K562 (cell line): ENCODE measurements around the gene SLC31A1. TPM values are rescaled to one million over a fixed set of nuclear protein-coding genes. Genes with fewer than 3 reads are reported as not detected.

Experiments used
- ATAC-seq: fragments of 200-7000 bp; cut with Tn5 transposase; 3 replicates; pipeline ENCODE4 v1.9.1; 2020; ENCODE audit warnings: moderate library complexity
- BruUV-seq: library from RNA; stranded (reverse); fragments of 400-500 nt; replicated peaks from 2 replicates; lab custom pipeline; 2021; lab: Mats Ljungman, UMichigan
- CTCF ChIA-PET: fragments of 300-600 bp; formaldehyde crosslinking; extraction: SDS; loops from one replicate; lab custom pipeline; 2021; ENCODE audit warnings: low intra/inter-chr PET ratio; lab: Yijun Ruan, JAX
- POLR2A ChIA-PET: fragments of 300-600, 350-650 bp; sonication (Branson Sonifier 250); formaldehyde crosslinking; extraction: SDS; loops from one replicate; lab custom pipeline; 2021; ENCODE audit warnings: antibody characterized with exemption, inconsistent platforms; lab: Yijun Ruan, JAX
- DNase-seq, 4 experiments: peaks; one replicate each; pipeline versions ENCODE4 v3.0.0 to v3.0.0-alpha.2; 2011 to 2018; ENCODE audit warnings: low spot score in 3 of 4, mixed read lengths in 3 of 4; ENCODE audit errors: extremely low read depth in 1 of 4
- FAIRE-seq: peaks from 2 replicates; lab custom pipeline; 2011; peaks lifted over from hg19 to GRCh38; lab: Jason Lieb, UNC
- H2AFZ ChIP-seq: 2 replicates; pipeline ENCODE4 v1.6.0; 2011; ENCODE audit warnings: low read depth, low read length, control low read depth, inconsistent platforms
- H3K27ac ChIP-seq: fragments of 200-600 bp; 3 replicates; pipeline ENCODE4 v1.8.0; 2011; ENCODE audit warnings: low read depth, mild to moderate bottlenecking, control low read depth, inconsistent platforms, low read length, moderate library complexity, mixed read lengths; ENCODE audit errors: extremely low read depth
- H3K27me3 ChIP-seq, 2 experiments: fragments of 300-600 bp in 1 of 2; 2 replicates in 1 of 2; 3 replicates in 1 of 2; pipeline versions ENCODE4 v1.6.0 to v1.8.0; 2011; ENCODE audit warnings: inconsistent platforms in 2 of 2, low read length in 2 of 2, mild to moderate bottlenecking in 1 of 2, mixed read lengths in 1 of 2, moderate library complexity in 1 of 2; ENCODE audit not compliant: control insufficient read depth in 2 of 2, insufficient read depth in 2 of 2
- H3K36me3 ChIP-seq: fragments of 300-600 bp; 3 replicates; pipeline ENCODE4 v1.8.0; 2011; ENCODE audit warnings: mild to moderate bottlenecking, low read length, inconsistent platforms; ENCODE audit not compliant: control insufficient read depth, insufficient read depth
- H3K4me1 ChIP-seq, 2 experiments: fragments of 200-600 bp in 1 of 2; replicated peaks in 1 of 2; 2 replicates in 1 of 2; 3 replicates in 1 of 2; pipeline versions ENCODE4 v1.5.1 to v1.8.0; 2011; ENCODE audit warnings: inconsistent platforms in 2 of 2, low read length in 2 of 2, mild to moderate bottlenecking in 1 of 2, mixed read lengths in 1 of 2, moderate library complexity in 1 of 2; ENCODE audit not compliant: control insufficient read depth in 2 of 2, insufficient read depth in 2 of 2
- H3K4me2 ChIP-seq: 2 replicates; pipeline ENCODE4 v1.6.1; 2011; ENCODE audit warnings: low read length, control low read depth, inconsistent platforms, mixed read lengths; ENCODE audit not compliant: insufficient read depth
- H3K4me3 ChIP-seq: fragments of 200-600 bp; sonication (generic), shearing (Covaris generic); 2 replicates; pipeline ENCODE4 v1.5.1; 2016; ENCODE audit warnings: control low read depth, inconsistent platforms
- H3K79me2 ChIP-seq: fragments of 200-600 bp; 3 replicates; pipeline ENCODE4 v1.8.0; 2011; ENCODE audit warnings: low read length, inconsistent platforms; ENCODE audit not compliant: control insufficient read depth, insufficient read depth
- H3K9ac ChIP-seq, 2 experiments: 2 replicates each; pipeline versions ENCODE4 v1.6.0 to v1.6.1; 2011; ENCODE audit warnings: low read depth in 2 of 2, low read length in 2 of 2, control low read depth in 1 of 2, inconsistent platforms in 1 of 2, mild to moderate bottlenecking in 1 of 2, mixed read lengths in 1 of 2; ENCODE audit not compliant: insufficient read depth in 1 of 2
- H3K9me1 ChIP-seq: one replicate; pipeline ENCODE4 v1.6.0; 2011; ENCODE audit warnings: inconsistent platforms, mild to moderate bottlenecking, low read length, moderate library complexity; ENCODE audit not compliant: control insufficient read depth, insufficient read depth
- H3K9me3 ChIP-seq: replicated peaks from 2 replicates; pipeline ENCODE4 v1.5.1; 2011; ENCODE audit warnings: low read depth, low read length, inconsistent platforms; ENCODE audit not compliant: control insufficient read depth, insufficient read depth
- H4K20me1 ChIP-seq: replicated peaks from 2 replicates; pipeline ENCODE4 v1.6.1; 2011; ENCODE audit warnings: low read length, inconsistent platforms, mixed read lengths; ENCODE audit not compliant: control insufficient read depth, insufficient read depth
- CHD1 ChIP-seq: fragments of 200-600 bp; sonication (generic); IDR thresholded peaks from one replicate; pipeline ENCODE4 v1.6.1; 2012; ENCODE audit warnings: mild to moderate bottlenecking, moderate library complexity, low read length, inconsistent platforms
- EP300 ChIP-seq: IDR thresholded peaks from 2 replicates; pipeline ENCODE4 v1.6.1; 2012; ENCODE audit warnings: low read length, improper control_type of control experiment
- HNRNPK ChIP-seq: fragments of 200-400 bp; formaldehyde crosslinking; IDR thresholded peaks from one replicate; pipeline ENCODE4 v1.6.1; 2018; ENCODE audit warnings: mild to moderate bottlenecking, low read depth, low read length; ENCODE audit not compliant: poor library complexity, severe bottlenecking
- MEF2D ChIP-seq: conservative IDR thresholded peaks from 2 replicates; pipeline ENCODE4 v1.6.1; 2016; ENCODE audit warnings: low read depth, missing genetic modification characterization, missing compliant biosample characterization
- NCOA1 ChIP-seq: fragments of 450-650 bp; IDR thresholded peaks from 2 replicates; pipeline ENCODE4 v1.6.1; 2016; ENCODE audit warnings: low read depth
- PCBP1 ChIP-seq: fragments of 200-400 bp; formaldehyde crosslinking; IDR thresholded peaks from 2 replicates; pipeline ENCODE4 v1.6.1; 2018; ENCODE audit warnings: mild to moderate bottlenecking, low read depth, low read length; ENCODE audit not compliant: poor library complexity, severe bottlenecking
- PCBP2 ChIP-seq: fragments of 200-400 bp; formaldehyde crosslinking; IDR thresholded peaks from 2 replicates; pipeline ENCODE4 v1.6.1; 2018; ENCODE audit warnings: low read length, low read depth, mild to moderate bottlenecking, moderate library complexity; ENCODE audit not compliant: poor library complexity, severe bottlenecking
- PPARD ChIP-seq: fragments of 250-450 bp; sonication (Bioruptor Pico); IDR thresholded peaks from 2 replicates; pipeline ENCODE4 v1.8.0; 2022; ENCODE audit warnings: inconsistent platforms, mild to moderate bottlenecking, moderate library complexity
- SIN3A ChIP-seq, 2 experiments: fragments of 150-350 bp in 1 of 2; IDR thresholded peaks; 2 replicates each; pipeline ENCODE4 v1.6.1; 2011 to 2016; ENCODE audit warnings: borderline replicate concordance in 2 of 2, low read depth in 2 of 2, low read length in 2 of 2, mild to moderate bottlenecking in 2 of 2, moderate library complexity in 2 of 2; ENCODE audit not compliant: control insufficient read depth in 1 of 2
- TEAD1 ChIP-seq, 2 experiments: fragments of 450-650 bp in 1 of 2; sonication (generic) in 1 of 2; formaldehyde crosslinking; IDR thresholded peaks; 2 replicates each; pipeline versions ENCODE4 v1.4.0 to v1.8.0; 2020 to 2022; ENCODE audit warnings: mild to moderate bottlenecking in 2 of 2, missing genetic modification reagents in 1 of 2
- WGBS: fragments of 100-300 bp; shearing (Covaris generic); methylation state at CpG from one replicate; pipeline ENCODE4 v1.1.6; 2016; ENCODE audit warnings: low coverage, mixed read lengths; ENCODE audit not compliant: insufficient coverage; ENCODE audit errors: missing lambda C conversion rate; 5-methylcytosine and 5-hydroxymethylcytosine counted together
- in situ Hi-C: fragments of 300-500 bp; cut with MboI; formaldehyde crosslinking; loops from 4 replicates; pipeline ENCODE4 v1.15.0; 2018; ENCODE audit warnings: inconsistent platforms, mixed read lengths
- intact Hi-C: fragments of 100-400 bp; cut with micrococcal nuclease; formaldehyde crosslinking; loops from 2 replicates; pipeline ENCODE4 v1.14.2; 2022
- polyA plus RNA-seq, 8 experiments: library from polyadenylated mRNA; depleted of rRNA in 4 of 8; stranded (reverse) in 5 of 8; unstranded in 3 of 8; fragments of >200 nt; fragmentation: Nextera tagmentation in 2 of 8; fragmentation: Illumina TruSeq in 1 of 8; extraction: Ambion mirVana in 2 of 8; extraction: Trizol in 1 of 8; gene quantifications; 2 replicates each; pipeline versions ENCODE4 v1.2.1 to v1.2.3, GENCODE V29; 2011 to 2014; ENCODE audit warnings: inconsistent platforms in 1 of 8, missing spikeins in 1 of 8
- total RNA-seq, 7 experiments: library from RNA; depleted of rRNA in 6 of 7; stranded (reverse); fragments of >200 nt in 6 of 7; fragmentation: Illumina TruSeq in 2 of 7; extraction: Trizol in 2 of 7; gene quantifications; 2 replicates each; pipeline versions ENCODE4 v1.2.1 to v1.2.3, GENCODE V29; 2011 to 2021; ENCODE audit warnings: low replicate concordance in 1 of 7

The SLC31A1 gene
- total and polyA plus RNA-seq, 9 of the 15 experiments (the other 6 are each of a cell fraction or from before 2014, with no cell fraction given) = 15.4 to 40.7 (median 25.9) TPM

DNA sequence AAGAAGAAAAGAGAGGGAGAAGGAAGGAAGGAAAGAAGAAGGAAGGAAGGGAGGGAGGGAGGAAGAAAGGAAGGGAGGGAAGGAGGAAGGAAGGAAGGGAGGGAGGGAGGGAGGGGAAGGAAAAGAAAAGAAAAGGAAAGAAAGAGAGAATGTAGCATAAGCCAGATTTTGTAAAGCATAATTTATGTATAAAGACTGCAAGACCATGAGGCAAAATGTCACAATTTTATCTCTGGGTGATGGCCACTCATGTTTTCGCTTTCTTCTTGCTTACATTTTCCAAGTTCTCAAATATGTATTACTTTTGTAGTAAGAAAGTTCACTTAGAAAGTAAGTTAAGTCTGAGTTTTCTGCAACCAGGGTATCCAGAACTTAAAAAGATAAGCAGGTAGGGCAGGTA, 85.2 kb downstream of the SLC31A1 start:
- H3K4me1 ChIP-seq = peaks cover 4 to 7% of the 10 kb centered on the region in 2 experiments; a peak in 4 of 5 replicates
- no peak overlapping the region for H3K4me2 ChIP-seq
- CTCF ChIA-PET = no interaction called here
- H3K79me2 ChIP-seq = no peaks in the 10 kb centered on the region
- 0% methylated on average over 1 of the region's 1 CpG for WGBS
- TF ChIP-seq MEF2D (tag) (no peak), PCBP1 (peak; percentile 34), EP300 (no peak), CHD1 (no peak), PPARD (CRISPR knock-in tag) (no peak), NCOA1 (no peak), TEAD1 (CRISPR knock-in tag; IDR thresholded peaks at IDR 0.05) (no peak), PCBP2 (peak; percentile 60), SIN3A (IDR thresholded peaks at IDR 0.05; ENCODE audit: borderline replicate concordance in 2 of 2, control insufficient read depth in 1 of 2, low read depth in 2 of 2, low read length in 2 of 2) (no peak), HNRNPK (peak; percentile 67)
- TF ChIP-seq, all 486 proteins: peak for 3
- Histone ChIP-seq H4K20me1 (no peaks in the 10 kb centered on the region), H3K4me3 (no peak overlapping the region), H2AFZ (no peak overlapping the region), H3K36me3 (no peaks in the 10 kb centered on the region), H3K27ac (no peak overlapping the region), H3K27me3 (peaks cover 8% of the 10 kb centered on the region in 2 experiments; a peak in 4 of 5 replicates), H3K9ac (no peak overlapping the region), H3K9me3 (no peaks in the 10 kb centered on the region), H3K9me1 (no peaks in the 10 kb centered on the region)
- no TSS peak for BruUV-seq
- POLR2A ChIA-PET = no interaction called here
- intact Hi-C loops = loop anchor here (10.0 kb wide), 1 partner anchor 348 kb away; no protein-coding TSS in a partner anchor
- ATAC-seq = no peak
- DNase-seq = no peak
- in situ Hi-C loops = loop anchor here (10.0 kb wide), 1 partner anchor 348 kb away; no protein-coding TSS in a partner anchor
- FAIRE-seq = no peak
